A673 (cell line): ENCODE data around the gene FGF12. TPM values are rescaled to one million over a fixed set of nuclear protein-coding genes. Genes with fewer than 3 reads are reported as not detected.

Source experiments
- BruUV-seq: library from RNA; stranded (reverse); fragments of 400-500 nt; replicated peaks from 2 replicates; lab custom pipeline; 2021; lab: Mats Ljungman, UMichigan
- CTCF ChIA-PET: fragments of 300-600 bp; sonication (Branson Sonifier 250); formaldehyde crosslinking; loops from one replicate; lab custom pipeline; 2022; ENCODE audit warnings: antibody characterized with exemption; lab: Charles Lee
- POLR2A ChIA-PET: fragments of 300-600 bp; sonication (Branson Sonifier 250); formaldehyde crosslinking; loops from one replicate; lab custom pipeline; 2022; ENCODE audit warnings: antibody characterized with exemption; ENCODE audit not compliant: low non-redundant PET; lab: Charles Lee
- DNase-seq: peaks from one replicate; pipeline ENCODE4 v3.0.0-alpha.2; 2015; ENCODE audit warnings: low spot score
- H3K27ac ChIP-seq: fragments of 200-600 bp; sonication (generic); 2 replicates; pipeline ENCODE4 v1.5.1; 2016; ENCODE audit warnings: mixed run types, low read depth, mild to moderate bottlenecking, mixed read lengths, antibody characterized with exemption, low read length; ENCODE audit not compliant: poor library complexity, severe bottlenecking
- H3K27me3 ChIP-seq: fragments of 200-600 bp; sonication (generic); replicated peaks from 2 replicates; pipeline ENCODE4 v1.6.1; 2017; ENCODE audit warnings: mixed run types, low read depth, mild to moderate bottlenecking, mixed read lengths, antibody characterized with exemption, low read length; ENCODE audit not compliant: insufficient read depth, poor library complexity
- H3K36me3 ChIP-seq: fragments of 200-600 bp; sonication (generic); 2 replicates; pipeline ENCODE4 v1.6.1; 2016; ENCODE audit warnings: mixed run types, mild to moderate bottlenecking, mixed read lengths, antibody characterized with exemption, low read length; ENCODE audit not compliant: insufficient read depth, poor library complexity, severe bottlenecking
- H3K4me1 ChIP-seq: fragments of 200-600 bp; sonication (generic); 2 replicates; pipeline ENCODE4 v1.6.1; 2017; ENCODE audit warnings: mixed run types, mild to moderate bottlenecking, mixed read lengths, antibody characterized with exemption, low read length; ENCODE audit not compliant: insufficient read depth, poor library complexity, severe bottlenecking
- H3K4me3 ChIP-seq: fragments of 200-600 bp; sonication (generic); 2 replicates; pipeline ENCODE4 v1.5.1; 2016; ENCODE audit warnings: low read depth, mixed run types, mild to moderate bottlenecking, mixed read lengths, low read length; ENCODE audit not compliant: poor library complexity, severe bottlenecking
- H3K9me3 ChIP-seq: fragments of 200-600 bp; sonication (generic); 2 replicates; pipeline ENCODE4 v1.6.1; 2016; ENCODE audit warnings: mixed run types, low read depth, mild to moderate bottlenecking, mixed read lengths, antibody characterized with exemption, low read length; ENCODE audit not compliant: poor library complexity, severe bottlenecking
- EZH2 ChIP-seq: fragments of 200-600 bp; sonication (generic); IDR thresholded peaks from 2 replicates; pipeline ENCODE4 v1.6.1; 2017; ENCODE audit warnings: borderline replicate concordance, low read depth, mild to moderate bottlenecking, mixed read lengths, antibody characterized with exemption, low read length; ENCODE audit not compliant: poor library complexity, severe bottlenecking
- intact Hi-C: fragments of 100-400 bp; cut with micrococcal nuclease; formaldehyde crosslinking; loops from one replicate; pipeline ENCODE4 v1.10.0; 2022; ENCODE audit not compliant: unreplicated experiment
- total RNA-seq: library from RNA; stranded (reverse); gene quantifications from 2 replicates; pipeline ENCODE4 v1.2.3, GENCODE V29; 2021
- TF ChIP-seq, protein P1 (sequence below): fragments of 300-800, 200-600 bp; sonication (generic); conservative IDR thresholded peaks from 2 replicates; pipeline ENCODE4 v1.5.1; 2017; ENCODE audit warnings: low read depth, mild to moderate bottlenecking, antibody characterized with exemption, low read length, moderate library complexity, mixed read lengths

The FGF12 gene
- total RNA-seq, 1 experiment from 2014 or later = 2.3 TPM

DNA sequence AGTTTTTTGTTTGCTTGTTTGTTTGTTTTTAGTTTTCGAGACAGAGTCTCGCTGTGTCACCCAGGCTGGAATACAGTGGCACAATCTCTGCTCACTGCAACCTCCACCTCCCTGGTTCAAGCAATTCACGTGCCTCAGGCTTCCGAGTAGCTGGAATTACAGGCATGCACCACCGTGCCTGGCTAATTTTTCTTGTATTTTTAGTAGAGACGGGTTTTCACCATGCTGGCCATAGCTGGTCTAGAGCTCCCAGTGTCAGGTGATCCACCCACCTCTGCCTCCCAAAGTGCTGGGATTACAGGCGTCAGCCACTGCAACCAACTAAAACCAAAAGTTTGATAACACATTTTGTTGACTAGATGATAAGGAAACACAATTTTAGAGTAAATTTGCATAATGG lies 372.7 kb downstream of the FGF12 start:
- intact Hi-C loops = no loop called here
- TF ChIP-seq, protein P1, sequence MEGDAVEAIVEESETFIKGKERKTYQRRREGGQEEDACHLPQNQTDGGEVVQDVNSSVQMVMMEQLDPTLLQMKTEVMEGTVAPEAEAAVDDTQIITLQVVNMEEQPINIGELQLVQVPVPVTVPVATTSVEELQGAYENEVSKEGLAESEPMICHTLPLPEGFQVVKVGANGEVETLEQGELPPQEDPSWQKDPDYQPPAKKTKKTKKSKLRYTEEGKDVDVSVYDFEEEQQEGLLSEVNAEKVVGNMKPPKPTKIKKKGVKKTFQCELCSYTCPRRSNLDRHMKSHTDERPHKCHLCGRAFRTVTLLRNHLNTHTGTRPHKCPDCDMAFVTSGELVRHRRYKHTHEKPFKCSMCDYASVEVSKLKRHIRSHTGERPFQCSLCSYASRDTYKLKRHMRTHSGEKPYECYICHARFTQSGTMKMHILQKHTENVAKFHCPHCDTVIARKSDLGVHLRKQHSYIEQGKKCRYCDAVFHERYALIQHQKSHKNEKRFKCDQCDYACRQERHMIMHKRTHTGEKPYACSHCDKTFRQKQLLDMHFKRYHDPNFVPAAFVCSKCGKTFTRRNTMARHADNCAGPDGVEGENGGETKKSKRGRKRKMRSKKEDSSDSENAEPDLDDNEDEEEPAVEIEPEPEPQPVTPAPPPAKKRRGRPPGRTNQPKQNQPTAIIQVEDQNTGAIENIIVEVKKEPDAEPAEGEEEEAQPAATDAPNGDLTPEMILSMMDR = no peak
- TF ChIP-seq EZH2 = no peak
- Histone ChIP-seq H3K36me3 (no peaks in the 10 kb centered on the region), H3K27me3 (no peaks in the 10 kb centered on the region), H3K9me3 (no peaks in the 10 kb centered on the region), H3K27ac (no peak overlapping the region), H3K4me1 (no peaks in the 10 kb centered on the region), H3K4me3 (no peak overlapping the region)
- ChIA-PET CTCF (no interaction called here), POLR2A (no interaction called here)
- no TSS peak for BruUV-seq
- DNase-seq = no peak

DNA sequence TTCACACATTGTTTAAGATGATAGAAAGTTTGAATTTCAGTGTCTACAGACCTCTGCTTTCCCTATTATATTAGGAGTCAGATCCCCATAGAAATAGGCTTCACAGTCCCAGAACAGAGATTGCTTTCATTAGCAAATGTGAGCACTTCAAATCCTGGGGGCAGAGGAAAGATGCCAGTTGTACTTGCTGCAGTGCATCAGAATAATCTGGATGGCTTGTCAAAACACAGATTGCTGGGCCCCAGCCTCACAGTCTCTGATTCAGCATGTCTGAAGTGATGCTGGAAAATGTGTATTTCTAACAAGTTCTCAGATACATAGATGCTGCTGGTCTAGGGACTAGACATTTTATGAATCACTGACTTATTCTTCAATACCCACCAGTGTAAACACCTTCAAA lies 375.2 kb downstream of the FGF12 start:
- Histone ChIP-seq H3K9me3 (no peaks in the 10 kb centered on the region), H3K4me3 (no peak overlapping the region), H3K27me3 (no peaks in the 10 kb centered on the region), H3K36me3 (no peaks in the 10 kb centered on the region), H3K4me1 (no peaks in the 10 kb centered on the region), H3K27ac (no peak overlapping the region)
- no TSS peak for BruUV-seq
- intact Hi-C loops = no loop called here
- ChIA-PET CTCF (no interaction called here), POLR2A (no interaction called here)
- TF ChIP-seq EZH2 = no peak
- TF ChIP-seq, protein P1 = no peak
- DNase-seq = no peak

DNA sequence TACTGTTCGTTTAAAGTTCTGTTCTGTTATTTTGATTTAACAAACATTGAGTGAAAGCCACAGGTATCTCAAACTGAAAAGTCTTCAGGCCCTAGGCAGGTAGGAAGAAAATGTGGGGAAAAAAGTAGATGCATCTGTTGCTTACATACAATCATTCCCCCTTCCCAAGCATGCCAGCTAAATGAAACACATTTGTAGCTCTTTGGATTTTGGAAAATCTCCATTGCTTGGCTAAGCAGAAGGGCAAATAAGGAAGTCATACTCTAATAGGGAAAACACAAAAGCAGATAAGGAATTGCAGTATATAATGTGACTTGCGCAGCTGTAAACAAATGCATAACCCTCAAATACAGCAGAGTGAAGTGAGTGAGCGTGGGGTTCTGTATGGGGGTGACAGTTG lies 375.9 kb downstream of the FGF12 start:
- H3K4me3 ChIP-seq = no peak overlapping the region
- ChIA-PET CTCF (no interaction called here), POLR2A (no interaction called here)
- no peaks in the 10 kb centered on the region for H3K27me3 ChIP-seq
- no peaks in the 10 kb centered on the region for H3K36me3 ChIP-seq
- DNase-seq = no peak
- intact Hi-C loops = no loop called here
- no peak overlapping the region for H3K27ac ChIP-seq
- no peaks in the 10 kb centered on the region for H3K4me1 ChIP-seq
- TF ChIP-seq EZH2 = no peak
- TF ChIP-seq, protein P1 = no peak
- no TSS peak for BruUV-seq
- no peaks in the 10 kb centered on the region for H3K9me3 ChIP-seq
